Subcutaneous adipose tissue (tissue), 4 donors: ENCODE data around the gene TGM3. TPM values are rescaled to one million over a fixed set of nuclear protein-coding genes. Genes with fewer than 3 reads are reported as not detected.

Experiments used
- total RNA-seq, 4 donors: library from RNA; depleted of rRNA; stranded (reverse); fragments of >200 nt; gene quantifications; one replicate each; pipeline ENCODE4 v1.1.0, GENCODE V29; 2016
- TF ChIP-seq, protein P1 (sequence below): fragments of 450-650 bp; IDR thresholded peaks from one replicate; pipeline ENCODE4 v1.5.1; 2016; ENCODE audit warnings: low read depth, mild to moderate bottlenecking, control low read depth, antibody characterized with exemption, moderate library complexity

TGM3 gene
- total RNA-seq, 4 donors from 2014 or later, result 0.19 TPM; not detected in 3

DNA sequence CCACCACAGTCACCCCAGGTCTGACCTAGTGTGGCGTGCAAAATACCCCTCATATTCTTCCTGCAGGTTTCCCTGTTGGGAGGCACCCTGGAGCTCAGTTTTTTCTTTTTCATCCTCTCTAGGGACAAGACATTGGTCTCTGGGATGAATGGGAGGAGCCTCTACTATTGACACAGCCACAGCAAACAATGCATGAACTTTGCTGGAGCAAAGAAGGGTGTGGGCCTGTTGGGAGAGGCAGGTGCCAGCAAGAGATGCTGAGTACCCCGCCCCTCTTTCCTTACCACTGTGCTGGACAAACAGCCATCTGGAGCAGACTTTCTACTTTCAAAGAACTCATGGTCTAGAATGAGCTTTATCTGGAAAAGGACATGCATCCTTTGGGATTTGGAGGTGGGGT is 10.1 kb downstream of the TGM3 start:
- TF ChIP-seq, protein P1, sequence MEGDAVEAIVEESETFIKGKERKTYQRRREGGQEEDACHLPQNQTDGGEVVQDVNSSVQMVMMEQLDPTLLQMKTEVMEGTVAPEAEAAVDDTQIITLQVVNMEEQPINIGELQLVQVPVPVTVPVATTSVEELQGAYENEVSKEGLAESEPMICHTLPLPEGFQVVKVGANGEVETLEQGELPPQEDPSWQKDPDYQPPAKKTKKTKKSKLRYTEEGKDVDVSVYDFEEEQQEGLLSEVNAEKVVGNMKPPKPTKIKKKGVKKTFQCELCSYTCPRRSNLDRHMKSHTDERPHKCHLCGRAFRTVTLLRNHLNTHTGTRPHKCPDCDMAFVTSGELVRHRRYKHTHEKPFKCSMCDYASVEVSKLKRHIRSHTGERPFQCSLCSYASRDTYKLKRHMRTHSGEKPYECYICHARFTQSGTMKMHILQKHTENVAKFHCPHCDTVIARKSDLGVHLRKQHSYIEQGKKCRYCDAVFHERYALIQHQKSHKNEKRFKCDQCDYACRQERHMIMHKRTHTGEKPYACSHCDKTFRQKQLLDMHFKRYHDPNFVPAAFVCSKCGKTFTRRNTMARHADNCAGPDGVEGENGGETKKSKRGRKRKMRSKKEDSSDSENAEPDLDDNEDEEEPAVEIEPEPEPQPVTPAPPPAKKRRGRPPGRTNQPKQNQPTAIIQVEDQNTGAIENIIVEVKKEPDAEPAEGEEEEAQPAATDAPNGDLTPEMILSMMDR, result no peak

DNA sequence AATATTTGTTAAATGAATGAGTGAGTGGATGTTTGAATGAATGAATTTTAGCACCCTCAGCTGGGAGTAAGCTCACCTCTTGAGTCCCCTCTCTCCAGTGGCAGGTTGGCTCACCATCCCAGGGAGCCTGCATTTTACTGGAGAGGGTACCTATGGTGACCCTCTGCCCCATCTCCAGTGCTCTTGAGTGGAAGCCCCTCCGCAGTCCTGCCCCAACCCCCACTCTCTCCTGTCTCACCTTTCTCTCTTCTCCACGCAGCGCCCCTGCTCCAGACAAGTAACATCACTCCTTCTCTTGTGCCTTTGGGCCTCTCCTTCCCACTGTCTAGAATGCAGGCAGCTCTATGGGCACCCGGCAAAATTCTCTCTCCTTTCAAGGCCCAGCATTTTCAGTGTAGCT is 11.3 kb downstream of the TGM3 start:
- TF ChIP-seq, protein P1, result no peak

DNA sequence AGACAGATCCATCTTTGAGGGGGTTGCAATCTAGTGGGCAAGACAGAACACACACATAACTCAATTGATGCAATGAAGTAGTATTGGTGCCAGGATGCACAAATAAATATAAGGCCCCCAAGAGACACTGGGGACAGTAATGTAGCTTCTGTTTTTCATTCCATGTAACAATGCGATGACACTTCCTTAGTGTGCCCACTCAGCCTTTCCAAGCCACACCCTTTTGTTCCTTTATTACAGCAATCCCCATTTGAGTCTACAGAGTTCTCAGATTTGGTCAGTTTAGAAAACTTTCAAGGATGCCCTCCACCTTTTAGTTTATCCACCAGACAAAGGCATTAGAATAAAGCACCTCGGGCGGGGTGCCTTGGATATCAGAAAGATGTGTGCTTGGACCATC is 15.5 kb downstream of the TGM3 start:
- TF ChIP-seq, protein P1, result no peak

DNA sequence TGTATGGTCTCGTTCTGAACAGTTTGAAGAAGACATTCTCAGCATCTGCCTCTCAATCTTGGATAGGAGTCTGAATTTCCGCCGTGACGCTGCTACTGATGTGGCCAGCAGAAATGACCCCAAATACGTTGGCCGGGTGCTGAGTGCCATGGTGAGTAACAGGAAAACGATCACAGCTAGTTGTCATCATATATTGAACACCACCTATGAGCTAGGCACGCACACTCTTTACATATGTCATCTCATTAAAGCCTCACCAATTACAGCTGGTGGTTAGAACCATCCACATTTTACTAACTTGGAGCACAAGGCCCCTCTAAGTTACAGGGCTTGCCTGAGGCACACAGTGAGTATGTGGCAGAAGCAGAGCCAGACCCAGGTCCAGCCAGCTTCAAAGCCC is 17.1 kb downstream of the TGM3 start:
- TF ChIP-seq, protein P1, result no peak

DNA sequence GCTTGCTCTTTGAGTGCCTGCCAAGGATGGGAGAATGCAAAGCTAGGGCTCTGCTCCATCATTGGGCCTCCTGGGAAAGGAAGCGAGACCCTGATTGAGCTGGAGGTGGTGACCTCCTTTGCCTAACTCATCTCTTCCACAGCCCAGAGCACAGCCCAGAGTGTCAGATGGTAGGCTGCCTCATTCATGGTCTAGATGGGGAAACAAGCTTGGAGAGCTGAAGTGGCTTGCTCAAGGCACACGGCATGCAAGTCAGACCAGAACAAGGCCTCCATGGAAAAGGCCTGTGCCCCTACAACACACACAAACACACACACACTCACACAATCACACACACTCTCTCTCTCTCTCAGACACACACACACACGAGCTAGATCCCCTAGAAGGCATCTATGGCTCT is 17.5 kb downstream of the TGM3 start:
- TF ChIP-seq, protein P1, result no peak

DNA sequence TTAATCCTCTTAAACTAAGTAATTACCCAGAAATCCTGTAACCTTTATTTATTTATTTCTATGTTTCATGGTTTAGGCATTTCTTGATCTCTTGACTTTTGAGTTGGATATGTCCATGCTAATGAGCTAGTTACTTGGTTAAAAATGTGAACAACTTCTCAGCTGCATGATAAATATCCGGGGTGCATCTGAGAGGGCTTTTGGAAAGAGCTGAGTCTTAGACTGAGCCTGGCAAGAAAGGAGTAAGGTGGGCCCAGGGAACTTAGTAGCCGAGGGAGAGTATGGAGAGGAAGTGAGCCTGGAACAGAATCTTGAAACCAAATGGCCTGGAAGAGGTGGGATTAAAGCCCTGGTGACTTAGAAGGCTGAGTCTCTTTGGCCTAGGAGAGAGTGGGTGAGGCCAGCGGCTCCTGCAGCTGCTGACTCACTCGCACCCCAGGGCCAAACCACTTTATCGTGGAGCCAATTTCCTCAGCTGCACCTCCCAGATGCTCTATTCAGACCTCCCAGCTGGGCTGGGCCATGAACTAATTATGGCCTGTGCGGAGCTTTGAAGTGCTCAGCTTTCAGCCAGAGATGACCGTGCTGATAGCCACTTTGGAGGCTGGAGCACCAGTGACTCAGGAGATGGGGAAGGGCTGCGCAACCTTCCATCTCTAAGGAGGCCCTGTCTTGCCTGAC is 19.1 kb downstream of the TGM3 start:
- TF ChIP-seq, protein P1, result no peak

DNA sequence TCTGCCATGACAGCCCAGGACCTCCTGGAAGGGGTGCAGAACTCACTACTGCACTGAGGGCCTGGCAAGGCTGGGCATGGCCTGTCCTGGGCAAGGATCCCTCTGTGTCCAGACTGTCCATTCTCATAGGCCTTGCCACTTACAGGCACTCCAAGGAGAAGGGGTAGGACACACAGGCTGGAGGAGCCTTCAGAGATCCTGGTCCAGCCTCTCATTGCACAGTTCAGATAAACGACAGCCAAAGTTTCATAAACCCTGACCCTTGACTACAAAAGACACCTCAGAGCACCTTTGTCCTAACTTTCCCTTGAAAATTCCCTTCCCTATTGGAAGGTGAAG is 19.6 kb downstream of the TGM3 start:
- TF ChIP-seq, protein P1, result no peak
